RKO (cell line): ENCODE data around the gene FAM3A.
"Not testable (repeated sequence)": the region's sequence is repeated elsewhere in the genome, so short reads cannot be mapped to it uniquely, and the experiment has no call there.

Experiments used
- DNase-seq: peaks from one replicate; pipeline ENCODE4 v3.0.0-alpha.2; 2016; ENCODE audit warnings: low spot score

The FAM3A gene

DNA sequence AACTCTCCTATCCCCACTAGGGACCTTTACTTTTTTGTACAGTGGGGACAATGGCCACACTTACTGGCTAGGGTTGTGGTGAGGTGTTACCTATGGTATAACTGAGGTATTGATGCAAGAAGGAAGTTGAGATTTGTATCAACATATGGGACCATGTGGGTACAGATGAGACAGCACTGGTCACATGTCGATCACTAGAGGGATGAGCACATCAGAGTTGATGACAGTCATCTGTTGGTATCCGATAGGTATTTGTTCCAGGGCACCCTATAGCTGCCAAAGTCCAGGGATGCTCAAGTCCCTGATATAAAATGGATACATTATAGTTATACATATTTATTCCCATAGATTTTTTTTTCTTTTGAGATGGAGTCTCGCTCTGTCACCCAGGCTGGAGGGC lies 13.0 kb downstream of the FAM3A start:
- no peak for DNase-seq

DNA sequence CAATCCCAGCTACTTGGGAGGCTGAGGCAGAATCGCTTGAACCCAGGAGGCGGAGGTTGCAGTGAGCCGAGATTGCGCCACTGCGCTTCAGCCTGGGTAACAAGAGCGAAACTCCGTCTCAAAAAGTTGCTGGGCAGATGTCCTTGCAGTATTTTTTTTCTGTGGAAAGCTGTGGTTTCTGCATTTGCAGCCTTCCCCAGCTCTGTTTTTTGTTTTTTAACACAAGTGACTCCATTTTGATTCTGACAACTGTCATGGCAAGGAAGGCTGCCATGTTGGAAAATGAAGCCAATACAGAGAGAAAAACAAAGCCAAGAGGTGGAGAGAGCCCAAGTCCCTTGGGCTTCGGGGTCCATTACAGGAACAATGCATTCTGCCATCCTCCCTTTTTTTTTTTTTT lies 13.9 kb downstream of the FAM3A start:
- DNase-seq: no peak

GRCh38 chrX:154501423-154501822 lies 14.6 kb downstream of the FAM3A start:
- not testable (repeated sequence) for DNase-seq

GRCh38 chrX:154496591-154497137 lies 19.4 kb downstream of the FAM3A start:
- DNase-seq: not testable (repeated sequence)

DNA sequence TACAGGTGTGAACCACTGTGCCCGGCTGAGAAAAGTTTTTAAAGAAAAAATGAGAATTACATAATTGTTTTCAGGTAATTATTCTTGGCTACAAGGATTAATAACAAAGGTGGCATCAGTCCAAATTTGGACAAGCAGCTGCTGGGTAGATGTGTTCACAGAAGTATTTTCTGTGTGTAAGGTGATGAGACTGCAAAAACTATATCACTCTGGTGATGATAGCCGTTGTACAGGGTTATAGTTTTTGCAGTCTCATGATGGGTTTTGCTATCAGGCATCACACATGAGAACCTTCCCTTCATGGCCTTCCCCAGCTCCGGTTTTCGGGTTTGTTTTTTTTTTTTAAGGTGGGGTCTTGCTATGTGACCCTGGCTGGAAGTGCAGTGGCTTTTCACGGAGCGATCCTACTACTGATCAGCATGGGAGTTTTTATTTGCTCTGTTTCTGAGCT lies 20.5 kb downstream of the FAM3A start:
- DNase-seq: no peak

DNA sequence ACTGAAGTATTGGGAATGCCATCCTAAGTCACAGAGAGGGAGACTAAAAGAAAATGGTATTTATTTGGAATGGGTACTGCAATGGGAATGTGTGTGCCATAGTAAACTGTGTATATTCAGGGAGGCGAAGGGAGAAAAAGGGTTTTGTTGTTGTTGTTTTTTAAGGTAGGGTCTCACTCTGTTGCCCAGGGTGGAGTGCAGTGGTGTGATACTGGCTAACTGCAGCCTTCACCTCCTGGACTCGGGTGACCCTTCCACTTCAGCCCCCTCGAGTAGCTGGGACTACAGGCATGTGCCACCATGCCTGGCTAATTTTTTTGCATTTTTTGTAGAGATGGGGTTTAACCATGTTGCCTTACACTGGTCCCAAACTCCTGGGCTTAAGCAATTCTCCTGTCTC lies 21.3 kb downstream of the FAM3A start:
- no peak for DNase-seq

- DNase-seq: peak; percentile 93
Observed at GRCh38 chrX:154490414-154491083, 25.5 kb downstream of the FAM3A start, which contains the start of gene SLC10A3. SLC10A3 (minus strand) TSS chrX:154490629; CDS start chrX:154488940, 1,689 bp downstream.

- DNase-seq: peak; percentile 68
Observed at GRCh38 chrX:154490021-154490413, 26.0 kb downstream of the FAM3A start.

DNA sequence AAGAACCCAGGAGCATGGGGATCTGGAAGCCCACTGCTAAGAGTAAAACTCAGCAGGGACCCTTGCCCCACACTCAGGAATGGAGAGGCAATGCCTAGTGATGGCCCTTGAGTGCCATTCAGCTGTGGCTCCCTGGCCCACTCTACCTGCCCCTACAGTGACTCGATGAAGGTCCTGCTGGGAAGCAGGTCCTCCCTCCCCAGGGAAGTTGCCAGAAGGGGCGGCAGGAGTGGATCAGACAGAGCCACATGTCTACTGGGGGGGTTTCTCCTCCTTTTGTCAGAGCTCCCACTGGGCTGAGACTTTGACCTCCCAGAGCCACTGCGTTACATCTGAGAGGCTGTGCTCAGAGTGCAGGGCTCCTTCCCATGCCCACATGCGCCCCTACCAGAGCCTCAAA lies 26.9 kb downstream of the FAM3A start:
- DNase-seq: no peak

DNA sequence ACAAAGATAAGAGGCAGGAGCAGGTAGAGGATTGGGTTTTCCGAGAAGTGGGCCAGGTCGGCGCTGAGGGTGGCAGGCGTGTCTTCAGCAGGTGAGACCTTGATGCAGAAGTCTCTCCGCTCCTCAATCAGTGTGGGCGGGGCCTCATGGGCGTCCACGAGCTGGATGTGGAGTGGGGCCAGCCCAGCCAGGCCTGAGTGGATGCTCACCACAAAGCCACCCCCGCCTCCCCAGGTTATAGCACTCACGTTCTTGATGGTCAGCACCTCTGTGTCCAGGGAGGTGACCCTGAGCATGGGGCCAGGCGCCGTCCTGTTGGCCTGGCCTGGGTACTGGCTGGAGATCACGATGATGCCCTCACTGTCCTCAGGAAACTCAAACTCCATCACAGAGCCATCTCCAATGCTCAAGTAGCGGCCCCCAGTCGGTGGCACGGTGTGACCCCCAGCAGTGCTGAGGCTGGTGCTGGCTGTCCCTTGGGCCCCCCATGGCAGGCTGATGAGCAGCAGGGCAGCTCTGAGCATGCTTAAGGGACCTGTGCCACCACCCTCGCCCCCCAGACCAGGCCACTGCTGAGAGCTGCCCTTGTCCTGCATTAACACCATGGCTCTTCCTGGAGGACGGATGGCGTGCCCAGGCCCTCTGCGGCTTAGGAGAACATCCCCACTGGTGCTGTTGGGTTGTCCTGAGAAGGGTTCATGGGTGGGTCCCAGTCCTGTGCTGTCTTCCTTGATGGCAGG lies 27.5 kb downstream of the FAM3A start:
- no peak for DNase-seq

DNA sequence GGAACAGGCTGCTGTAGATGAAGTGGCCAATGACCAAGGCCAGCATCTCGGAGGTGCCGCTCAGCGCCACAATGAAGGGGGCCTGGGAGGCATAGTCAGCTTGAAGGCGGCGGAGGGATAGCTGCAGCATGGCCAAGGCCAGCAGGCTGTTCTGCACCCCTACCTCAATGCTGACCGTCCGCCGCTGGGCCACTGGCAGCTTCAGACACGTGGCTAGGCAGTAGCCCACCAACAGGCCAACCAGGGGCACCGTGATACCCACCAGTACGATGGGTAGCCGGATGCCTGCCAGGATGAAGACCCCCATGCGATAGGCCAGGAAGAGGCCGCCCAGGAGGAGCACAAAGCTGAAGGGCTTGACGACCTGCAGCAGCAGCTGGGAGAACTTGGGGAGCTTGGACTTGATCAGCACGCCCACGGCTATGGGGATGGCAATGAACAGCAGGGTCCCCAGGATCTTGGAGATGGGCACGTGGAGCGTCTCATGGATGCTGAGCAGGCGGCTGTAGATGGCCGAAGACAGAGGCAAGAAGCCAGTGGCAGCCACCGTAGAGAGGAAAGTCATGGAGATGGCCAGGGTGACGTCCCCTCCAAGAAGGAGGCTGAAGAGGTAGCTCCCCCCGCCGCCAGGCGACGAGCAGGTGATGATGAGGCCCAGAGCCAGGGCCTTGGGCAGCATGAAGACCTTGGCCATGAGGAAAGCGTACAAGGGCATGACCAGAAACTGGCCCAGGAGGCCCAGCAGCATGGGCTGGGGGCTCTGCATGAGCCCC lies 28.3 kb downstream of the FAM3A start:
- no peak for DNase-seq

DNA sequence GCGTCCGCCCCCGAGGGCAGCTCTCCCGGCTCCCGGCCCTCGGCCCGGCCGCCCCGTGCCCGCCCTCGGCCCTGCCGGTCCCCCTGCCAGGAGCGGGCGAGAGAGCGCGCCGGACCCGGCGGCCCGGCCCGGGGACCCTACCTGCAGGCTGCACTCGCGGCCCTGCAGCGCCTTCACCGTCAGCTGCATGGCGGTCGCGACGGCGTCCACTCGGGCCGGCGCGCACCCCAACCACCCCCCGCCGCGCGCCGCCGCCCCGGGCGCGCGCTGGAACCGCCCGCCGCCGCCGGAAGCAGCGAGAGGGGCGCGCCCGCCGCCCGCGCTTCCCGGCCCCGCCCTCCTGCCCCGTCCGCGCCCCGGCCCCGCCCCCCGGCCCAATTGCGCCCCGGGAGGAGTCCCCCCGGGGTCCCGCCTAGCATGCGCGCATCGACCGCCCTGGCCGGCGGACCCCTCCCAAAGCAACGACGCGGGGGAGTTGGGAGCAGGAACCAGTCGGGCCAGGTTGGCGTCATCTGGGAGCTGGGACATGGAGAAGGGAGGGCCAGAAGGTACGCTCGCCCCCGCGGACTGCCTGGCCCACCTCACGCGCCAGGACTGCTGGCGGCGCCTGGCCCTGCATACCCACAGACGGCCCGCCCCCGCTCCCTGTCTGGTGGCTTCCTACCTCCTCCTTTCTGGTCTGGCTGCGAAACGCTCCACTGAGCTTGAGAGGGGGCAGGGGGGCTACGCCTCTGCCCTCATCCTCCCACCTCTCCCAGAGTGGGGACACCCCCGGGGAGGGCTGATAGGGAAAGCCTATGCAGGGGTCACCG lies 29.4 kb downstream of the FAM3A start, which contains the start of gene UBL4A:
Gene UBL4A, minus strand, starts transcription at position 220 of the 812 bp plus-strand sequence. Its CDS starts 31 bp downstream, at position 189.
- DNase-seq: peak; percentile 61

GRCh38 chrX:154486052-154486395 lies 30.0 kb downstream of the FAM3A start:
- no peak for DNase-seq

DNA sequence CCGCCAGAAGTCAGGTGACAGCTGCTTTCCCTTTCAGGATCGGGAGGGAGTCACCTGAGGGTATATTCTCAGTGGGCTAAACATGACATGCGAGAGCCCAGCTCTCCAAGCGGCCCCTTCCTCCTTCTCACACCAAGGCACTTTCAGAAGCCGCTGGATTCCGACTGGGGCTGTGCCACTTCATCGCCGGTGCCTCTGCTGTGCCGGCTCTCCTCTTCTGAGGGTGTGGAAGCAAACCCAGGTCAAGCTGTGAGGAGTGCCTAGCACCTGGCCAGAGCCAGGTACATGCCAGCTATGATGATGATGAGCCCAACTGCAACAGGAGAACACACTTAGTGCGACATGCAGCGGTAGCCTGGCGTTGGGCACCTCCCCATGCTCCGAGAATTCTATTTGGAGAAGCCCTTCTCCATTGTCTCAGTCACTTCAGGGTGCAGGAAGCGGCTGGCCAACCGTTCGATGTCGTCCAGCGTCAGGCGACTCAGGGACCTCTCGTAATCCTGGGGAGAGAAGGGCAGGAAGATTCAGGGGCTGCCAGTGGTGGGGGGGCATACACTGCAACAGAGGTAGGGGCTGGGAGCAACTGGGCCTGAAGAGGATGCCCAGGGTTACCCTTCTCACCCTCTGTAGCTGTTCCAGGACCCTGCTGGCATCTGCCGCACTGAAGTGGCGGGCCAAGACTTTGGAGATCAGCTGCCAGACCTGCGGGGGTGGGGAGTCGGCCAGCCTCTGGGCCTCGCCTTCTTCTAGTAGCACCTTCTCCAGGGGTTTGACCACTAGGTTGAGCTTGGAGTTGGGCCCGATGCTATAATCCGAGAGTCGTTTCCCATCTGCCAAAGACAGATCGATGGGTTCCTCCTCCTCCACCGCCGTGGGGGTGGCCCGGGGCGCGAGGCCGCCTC lies 30.6 kb downstream of the FAM3A start:
- no peak for DNase-seq

GRCh38 chrX:154484255-154485149 lies 31.5 kb downstream of the FAM3A start:
- DNase-seq: peak; percentile 33

GRCh38 chrX:154483325-154483724 lies 32.7 kb downstream of the FAM3A start:
- DNase-seq: no peak

GRCh38 chrX:154482786-154483185 lies 33.2 kb downstream of the FAM3A start:
- no peak for DNase-seq

GRCh38 chrX:154481911-154482601 lies 34.0 kb downstream of the FAM3A start:
- DNase-seq: no peak

- no peak for DNase-seq
Observed at GRCh38 chrX:154481195-154481594, 34.8 kb downstream of the FAM3A start.
